SK-N-SH (cell line): ENCODE data around the gene ERC2. TPM values are rescaled to one million over a fixed set of nuclear protein-coding genes. Genes with fewer than 3 reads are reported as not detected.

Source experiments
- CTCF ChIA-PET: fragments of 300-600, 350-600 bp; formaldehyde crosslinking; extraction: SDS; loops from one replicate; lab custom pipeline; 2021; lab: Yijun Ruan, JAX
- POLR2A ChIA-PET: fragments of 350-600 bp; sonication (Branson Sonifier 250); formaldehyde crosslinking; extraction: SDS; loops from one replicate; lab custom pipeline; 2020; ENCODE audit warnings: antibody characterized with exemption, inconsistent platforms; lab: Yijun Ruan, JAX
- DNase-seq: peaks from one replicate; pipeline ENCODE4 v3.0.0; 2012
- H2AFZ ChIP-seq: fragments of 200-600 bp; sonication (generic); 2 replicates; pipeline ENCODE4 v1.8.1; 2016; ENCODE audit warnings: antibody characterized with exemption, mild to moderate bottlenecking, low read depth
- H3F3A ChIP-seq: fragments of 200-600 bp; sonication (generic); replicated peaks from 2 replicates; pipeline ENCODE3; 2016; ENCODE audit warnings: antibody characterized with exemption, mild to moderate bottlenecking; ENCODE audit not compliant: insufficient read depth
- H3K27ac ChIP-seq, 2 experiments: fragments of 200-500 bp in 1 of 2; fragments of 200-600 bp in 1 of 2; sonication (Bioruptor generic) in 1 of 2; sonication (generic), shearing (Covaris generic) in 1 of 2; 2 replicates each; pipeline versions ENCODE4 v1.5.1 to v1.6.1; 2014 to 2016; ENCODE audit warnings: low read depth in 2 of 2, inconsistent platforms in 1 of 2, low read length in 1 of 2, mild to moderate bottlenecking in 1 of 2, mixed read lengths in 1 of 2
- H3K27me3 ChIP-seq: fragments of 200-600 bp; sonication (generic), shearing (Covaris generic); 2 replicates; pipeline ENCODE4 v1.6.1; 2016; ENCODE audit warnings: mixed run types; ENCODE audit not compliant: insufficient read depth
- H3K36me3 ChIP-seq, 2 experiments: fragments of 200-500 bp in 1 of 2; fragments of 200-600 bp in 1 of 2; sonication (Bioruptor generic) in 1 of 2; sonication (generic) in 1 of 2; replicated peaks in 1 of 2; 2 replicates each; pipeline versions ENCODE3 to v1.5.1; 2014 to 2016; ENCODE audit warnings: low read length in 1 of 2, mild to moderate bottlenecking in 1 of 2; ENCODE audit not compliant: insufficient read depth in 2 of 2, control insufficient read depth in 1 of 2
- H3K4me1 ChIP-seq, 2 experiments: fragments of 200-500 bp in 1 of 2; fragments of 200-600 bp in 1 of 2; sonication (Bioruptor generic) in 1 of 2; sonication (generic), shearing (Covaris generic) in 1 of 2; 2 replicates each; pipeline versions ENCODE4 v1.5.1 to v1.6.1; 2014 to 2016; ENCODE audit warnings: low read depth in 1 of 2, low read length in 1 of 2, mixed run types in 1 of 2; ENCODE audit not compliant: insufficient read depth in 2 of 2, control insufficient read depth in 1 of 2
- H3K4me2 ChIP-seq: fragments of 200-600 bp; sonication (generic), shearing (Covaris generic); 2 replicates; pipeline ENCODE4 v1.6.1; 2017; ENCODE audit warnings: mixed run types
- H3K4me3 ChIP-seq, 2 experiments: fragments of 200-500 bp in 1 of 2; fragments of 200-600 bp in 1 of 2; sonication (Bioruptor generic) in 1 of 2; sonication (generic), shearing (Covaris generic) in 1 of 2; 2 replicates each; pipeline versions ENCODE4 v1.5.1 to v1.8.1; 2014 to 2016; ENCODE audit warnings: low read depth in 2 of 2, inconsistent platforms in 1 of 2, low read length in 1 of 2, mild to moderate bottlenecking in 1 of 2, mixed read lengths in 1 of 2, moderate library complexity in 1 of 2
- H3K79me2 ChIP-seq: fragments of 200-600 bp; sonication (generic); 2 replicates; pipeline ENCODE4 v1.8.1; 2017; ENCODE audit warnings: mild to moderate bottlenecking; ENCODE audit not compliant: insufficient read depth
- H3K9ac ChIP-seq: fragments of 200-600 bp; sonication (generic); 2 replicates; pipeline ENCODE4 v1.6.1; 2017; ENCODE audit warnings: mixed run types
- H3K9me2 ChIP-seq: fragments of 200-600 bp; sonication (generic); 2 replicates; pipeline ENCODE4 v1.6.1; 2017; ENCODE audit warnings: mixed run types
- H3K9me3 ChIP-seq: fragments of 200-600 bp; sonication (generic); 2 replicates; pipeline ENCODE4 v1.6.1; 2017; ENCODE audit warnings: mixed run types, mild to moderate bottlenecking, moderate library complexity
- H4K20me1 ChIP-seq: fragments of 200-600 bp; sonication (generic); 2 replicates; pipeline ENCODE4 v1.6.1; 2017; ENCODE audit warnings: mild to moderate bottlenecking, mixed run types; ENCODE audit not compliant: insufficient read depth
- CTCF ChIP-seq: fragments of 200-600 bp; sonication (generic); IDR thresholded peaks from 2 replicates; pipeline ENCODE4 v1.6.1; 2017; ENCODE audit warnings: antibody characterized with exemption, mild to moderate bottlenecking, moderate library complexity
- FOXJ3 ChIP-seq: sonication (generic); formaldehyde crosslinking; IDR thresholded peaks from 2 replicates; pipeline ENCODE4 v1.5.1; 2020; ENCODE audit warnings: mild to moderate bottlenecking, missing genetic modification reagents
- GABPA ChIP-seq: IDR thresholded peaks from 2 replicates; pipeline ENCODE4 v1.4.0; 2012; ENCODE audit warnings: low read depth, mild to moderate bottlenecking
- GATA2 ChIP-seq: sonication (generic); formaldehyde crosslinking; IDR thresholded peaks from 2 replicates; pipeline ENCODE4 v1.5.0; 2020; ENCODE audit warnings: mild to moderate bottlenecking, missing genetic modification reagents
- MEF2A ChIP-seq: IDR thresholded peaks from 2 replicates; pipeline ENCODE4 v1.4.0; 2012; ENCODE audit warnings: low read depth, borderline replicate concordance
- MXI1 ChIP-seq: IDR thresholded peaks from 2 replicates; pipeline ENCODE4 v1.6.1; 2012; ENCODE audit warnings: mild to moderate bottlenecking, low read depth, low read length, improper control_type of control experiment
- NFIC ChIP-seq: IDR thresholded peaks from 2 replicates; pipeline ENCODE4 v1.4.0; 2012; ENCODE audit warnings: borderline replicate concordance
- POLR2AphosphoS5 ChIP-seq: IDR thresholded peaks from 2 replicates; pipeline ENCODE4 v1.6.1; 2012; ENCODE audit warnings: low read depth, low read length
- RCOR1 ChIP-seq: fragments of 150-350 bp; IDR thresholded peaks from 2 replicates; pipeline ENCODE4 v1.6.1; 2017; ENCODE audit warnings: antibody characterized with exemption, low read length
- RXRA ChIP-seq: IDR thresholded peaks from 2 replicates; pipeline ENCODE4 v1.4.0; 2012; ENCODE audit warnings: low read depth, mild to moderate bottlenecking, borderline replicate concordance
- SIN3A ChIP-seq: IDR thresholded peaks from 2 replicates; pipeline ENCODE4 v1.6.1; 2012; ENCODE audit warnings: low read depth, mild to moderate bottlenecking, low read length, moderate library complexity, borderline replicate concordance
- SMC3 ChIP-seq: IDR thresholded peaks from 2 replicates; pipeline ENCODE4 v1.6.1; 2012; ENCODE audit warnings: low read depth, low read length, improper control_type of control experiment
- YY1 ChIP-seq: IDR thresholded peaks from 2 replicates; pipeline ENCODE4 v1.4.0; 2012; ENCODE audit warnings: low read depth, mild to moderate bottlenecking
- ZBTB33 ChIP-seq: IDR thresholded peaks from 2 replicates; pipeline ENCODE4 v1.4.0; 2012; ENCODE audit warnings: low read depth, borderline replicate concordance
- WGBS: methylation state at CpG from one replicate; pipeline ENCODE4 v1.1.6; 2017; ENCODE audit warnings: low lambda C conversion rate; 5-methylcytosine and 5-hydroxymethylcytosine counted together
- polyA plus RNA-seq, 3 experiments: library from polyadenylated mRNA; depleted of rRNA; stranded (reverse); fragments of >200 nt; gene quantifications; 2 replicates each; pipeline ENCODE4 v1.2.3, GENCODE V29; 2012
- TF ChIP-seq, protein P1 (sequence below): fragments of 150-350 bp; IDR thresholded peaks from 2 replicates; pipeline ENCODE4 v1.6.1; 2017; ENCODE audit warnings: antibody characterized with exemption, low read length, low read depth, borderline replicate concordance

ERC2 gene
- polyA plus RNA-seq, 1 of the 3 experiments (the other 2 are of a cell fraction): 1.6 TPM

DNA sequence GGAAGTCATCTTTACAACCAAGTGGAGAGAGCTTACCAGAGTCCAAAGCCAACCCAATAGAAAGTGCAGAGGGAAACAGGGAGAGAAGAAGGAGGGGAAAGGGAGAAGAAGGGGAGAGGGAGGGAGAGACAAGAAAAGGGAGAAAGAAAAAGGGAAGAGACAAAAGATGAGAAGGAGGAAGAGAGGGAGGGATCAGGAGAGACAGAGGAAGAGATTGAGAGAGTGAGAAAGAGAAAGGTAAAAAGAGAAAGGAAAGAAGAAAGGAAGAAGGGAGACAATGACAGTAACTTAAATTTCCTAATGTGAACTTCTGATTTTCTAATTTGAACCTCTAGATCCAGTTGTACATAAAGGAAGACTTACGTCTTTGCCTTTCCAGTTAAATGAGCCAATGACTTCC, 960.5 kb downstream of the ERC2 start:
- Histone ChIP-seq H3K9ac (no peak overlapping the region), H3K9me2 (no peaks in the 10 kb centered on the region), H4K20me1 (no peaks in the 10 kb centered on the region), H3K4me2 (no peak overlapping the region), H3K36me3 (no peaks in the 10 kb centered on the region), H3K27ac (no peak overlapping the region), H3K27me3 (no peaks in the 10 kb centered on the region), H3F3A (peaks cover 7% of the 10 kb centered on the region), H3K9me3 (no peaks in the 10 kb centered on the region), H3K79me2 (no peaks in the 10 kb centered on the region), H2AFZ (no peak overlapping the region), H3K4me3 (no peak overlapping the region), H3K4me1 (peaks cover 2 to 6% of the 10 kb centered on the region in 2 experiments; a peak in 2 of 4 replicates)
- TF ChIP-seq RCOR1: no peak
- TF ChIP-seq SMC3: no peak
- no peak for TF ChIP-seq CTCF
- no peak for TF ChIP-seq NFIC
- no peak for TF ChIP-seq ZBTB33
- TF ChIP-seq FOXJ3 (CRISPR knock-in tag): no peak
- no peak for TF ChIP-seq GATA2 (CRISPR knock-in tag)
- TF ChIP-seq SIN3A: no peak
- TF ChIP-seq RXRA: no peak
- TF ChIP-seq MXI1: no peak
- no peak for TF ChIP-seq YY1
- ChIA-PET POLR2A (no interaction called here), CTCF (no interaction called here)
- 87% methylated on average over 1 of the region's 1 CpG for WGBS
- no peak for DNase-seq

DNA sequence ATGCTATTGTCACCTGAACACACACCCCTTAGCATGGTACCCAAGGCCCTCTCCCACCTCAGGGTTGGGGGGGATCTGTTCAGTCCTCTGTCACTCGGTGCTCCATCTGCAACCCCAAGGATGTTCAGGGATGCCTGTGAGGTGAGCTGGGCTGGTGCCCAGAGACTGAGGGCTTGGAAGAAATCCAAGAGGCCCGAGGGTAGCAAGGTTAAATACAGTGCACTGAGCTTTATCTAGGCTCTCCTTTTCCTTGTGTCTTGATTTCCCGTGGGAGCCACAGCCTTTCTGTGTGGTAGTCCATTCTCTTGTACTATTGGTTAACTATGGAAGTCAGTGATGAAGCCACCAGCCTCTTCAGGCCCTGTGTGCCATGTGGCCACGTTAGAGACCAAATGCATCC, 962.5 kb downstream of the ERC2 start:
- Histone ChIP-seq H3K9me3 (no peaks in the 10 kb centered on the region), H3K9me2 (no peaks in the 10 kb centered on the region), H3K27ac (no peak overlapping the region), H3K27me3 (no peaks in the 10 kb centered on the region), H3K9ac (no peak overlapping the region), H3K79me2 (no peaks in the 10 kb centered on the region), H4K20me1 (no peaks in the 10 kb centered on the region), H3K4me3 (no peak overlapping the region), H2AFZ (no peak overlapping the region), H3K4me1 (no peaks in the 10 kb centered on the region), H3F3A (no peaks in the 10 kb centered on the region), H3K36me3 (no peaks in the 10 kb centered on the region), H3K4me2 (no peak overlapping the region)
- POLR2A ChIA-PET: no interaction called here
- WGBS: 64% methylated on average over 4 of the region's 4 CpGs
- CTCF ChIA-PET: interaction anchor here (1.2 kb wide), 1 partner anchor 12 kb away, joined by 4 read pairs; no protein-coding TSS in a partner anchor
- TF ChIP-seq FOXJ3 (CRISPR knock-in tag) (no peak), SIN3A (no peak), GABPA (no peak), POLR2AphosphoS5 (no peak), MEF2A (no peak)
- TF ChIP-seq, protein P1, sequence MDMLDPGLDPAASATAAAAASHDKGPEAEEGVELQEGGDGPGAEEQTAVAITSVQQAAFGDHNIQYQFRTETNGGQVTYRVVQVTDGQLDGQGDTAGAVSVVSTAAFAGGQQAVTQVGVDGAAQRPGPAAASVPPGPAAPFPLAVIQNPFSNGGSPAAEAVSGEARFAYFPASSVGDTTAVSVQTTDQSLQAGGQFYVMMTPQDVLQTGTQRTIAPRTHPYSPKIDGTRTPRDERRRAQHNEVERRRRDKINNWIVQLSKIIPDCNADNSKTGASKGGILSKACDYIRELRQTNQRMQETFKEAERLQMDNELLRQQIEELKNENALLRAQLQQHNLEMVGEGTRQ: no peak
- DNase-seq: no peak
